ENCODE results near the gene CDCP1.

Gene CDCP1

GRCh38 chr3:45145681-45146614, at the start of gene CDCP1:
TSS of gene CDCP1 (minus strand) at chr3:45146378. CDS start at chr3:45146287, 91 bp downstream.
- DNase-seq (ENCODE audit: low read depth, low spot score) = no peak

- no peak for DNase-seq (ENCODE audit: low read depth, low spot score)
Measured at GRCh38 chr3:45194791-45195190, 48.6 kb upstream of the CDCP1 start.

- no peak for DNase-seq (ENCODE audit: low read depth, low spot score)
Measured at GRCh38 chr3:45191924-45192417, 45.8 kb upstream of the CDCP1 start.

- DNase-seq (ENCODE audit: low read depth, low spot score) = no peak
Measured at GRCh38 chr3:45191424-45191823, 45.2 kb upstream of the CDCP1 start.

- DNase-seq (ENCODE audit: low read depth, low spot score) = no peak
Measured at GRCh38 chr3:45188719-45189659, 42.8 kb upstream of the CDCP1 start.

- no peak for DNase-seq (ENCODE audit: low read depth, low spot score)
Measured at GRCh38 chr3:45187694-45188141, 41.5 kb upstream of the CDCP1 start.

GRCh38 chr3:45186871-45187270, 40.7 kb upstream of the CDCP1 start:
- no peak for DNase-seq (ENCODE audit: low read depth, low spot score)

GRCh38 chr3:45185461-45185860, 39.3 kb upstream of the CDCP1 start:
- DNase-seq (ENCODE audit: low read depth, low spot score) = no peak

- no peak for DNase-seq (ENCODE audit: low read depth, low spot score)
Measured at GRCh38 chr3:45185052-45185451, 38.9 kb upstream of the CDCP1 start.

- DNase-seq (ENCODE audit: low read depth, low spot score) = no peak
Measured at GRCh38 chr3:45183872-45184262, 37.7 kb upstream of the CDCP1 start.

GRCh38 chr3:45182915-45183871, 37.0 kb upstream of the CDCP1 start:
- DNase-seq (ENCODE audit: low read depth, low spot score) = no peak

GRCh38 chr3:45181496-45181895, 35.3 kb upstream of the CDCP1 start:
- no peak for DNase-seq (ENCODE audit: low read depth, low spot score)

GRCh38 chr3:45180899-45181298, 34.7 kb upstream of the CDCP1 start:
- DNase-seq (ENCODE audit: low read depth, low spot score) = no peak

- DNase-seq (ENCODE audit: low read depth, low spot score) = no peak
Measured at GRCh38 chr3:45180051-45180450, 33.9 kb upstream of the CDCP1 start.

GRCh38 chr3:45179163-45179562, 33.0 kb upstream of the CDCP1 start:
- DNase-seq (ENCODE audit: low read depth, low spot score) = no peak

- DNase-seq (ENCODE audit: low read depth, low spot score) = peak; percentile 57
Measured at GRCh38 chr3:45178183-45179023, 32.2 kb upstream of the CDCP1 start.

- DNase-seq (ENCODE audit: low read depth, low spot score) = no peak
Measured at GRCh38 chr3:45176912-45177311, 30.7 kb upstream of the CDCP1 start.

GRCh38 chr3:45174234-45174633, 28.1 kb upstream of the CDCP1 start:
- no peak for DNase-seq (ENCODE audit: low read depth, low spot score)

GRCh38 chr3:45173776-45174175, 27.6 kb upstream of the CDCP1 start:
- no peak for DNase-seq (ENCODE audit: low read depth, low spot score)

GRCh38 chr3:45171283-45171682, 25.1 kb upstream of the CDCP1 start:
- no peak for DNase-seq (ENCODE audit: low read depth, low spot score)

Data from smooth muscle cell of the brain vasculature (primary cell).